Measurements from ENCODE around the gene ZNF561. TPM values are rescaled to one million over a fixed set of nuclear protein-coding genes. Genes with fewer than 3 reads are reported as not detected.

Gene ZNF561
- total and polyA plus RNA-seq, 9 of the 15 experiments (the other 6 are each of a cell fraction or from before 2014, with no cell fraction given), result 13.9 to 34.9 (median 23.6) TPM

- TF ChIP-seq E2F8 (IDR thresholded peaks at IDR 0.05; ENCODE audit: low read depth, partially characterized antibody), result peak; percentile 56
- TF ChIP-seq, protein P1, sequence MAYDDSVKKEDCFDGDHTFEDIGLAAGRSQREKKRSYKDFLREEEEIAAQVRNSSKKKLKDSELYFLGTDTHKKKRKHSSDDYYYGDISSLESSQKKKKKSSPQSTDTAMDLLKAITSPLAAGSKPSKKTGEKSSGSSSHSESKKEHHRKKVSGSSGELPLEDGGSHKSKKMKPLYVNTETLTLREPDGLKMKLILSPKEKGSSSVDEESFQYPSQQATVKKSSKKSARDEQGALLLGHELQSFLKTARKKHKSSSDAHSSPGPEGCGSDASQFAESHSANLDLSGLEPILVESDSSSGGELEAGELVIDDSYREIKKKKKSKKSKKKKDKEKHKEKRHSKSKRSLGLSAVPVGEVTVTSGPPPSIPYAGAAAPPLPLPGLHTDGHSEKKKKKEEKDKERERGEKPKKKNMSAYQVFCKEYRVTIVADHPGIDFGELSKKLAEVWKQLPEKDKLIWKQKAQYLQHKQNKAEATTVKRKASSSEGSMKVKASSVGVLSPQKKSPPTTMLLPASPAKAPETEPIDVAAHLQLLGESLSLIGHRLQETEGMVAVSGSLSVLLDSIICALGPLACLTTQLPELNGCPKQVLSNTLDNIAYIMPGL (CRISPR knock-in tag; IDR thresholded peaks at IDR 0.05), result no peak
- peak; percentile 73; the same call in 1 of the 2 replicates for TF ChIP-seq ELF4 (CRISPR knock-in tag; IDR thresholded peaks at IDR 0.05)
- TF ChIP-seq ATF7 (IDR thresholded peaks at IDR 0.05), result peak; percentile 98
- no peak for TF ChIP-seq ZNF408 (CRISPR knock-in tag; IDR thresholded peaks at IDR 0.05; ENCODE audit: low read depth)
- peak; percentile 38; the same call in 1 of the 2 replicates for TF ChIP-seq ESRRA (IDR thresholded peaks at IDR 0.05; ENCODE audit: borderline replicate concordance, low read depth)
- TF ChIP-seq ELK1 (CRISPR knock-in tag; IDR thresholded peaks at IDR 0.05), result no peak
- peak; percentile 37 for TF ChIP-seq PRPF4 (IDR thresholded peaks at IDR 0.05; ENCODE audit: insufficient read depth, low read depth, low read length, poor library complexity, severe bottlenecking)
- TF ChIP-seq HDAC3 (IDR thresholded peaks at IDR 0.05; ENCODE audit: borderline replicate concordance, partially characterized antibody), result no peak
- TF ChIP-seq CREM (IDR thresholded peaks at IDR 0.05; ENCODE audit: low read depth), result peak; percentile 98
- no peak for TF ChIP-seq ZNF175 (CRISPR knock-in tag; IDR thresholded peaks at IDR 0.05; ENCODE audit: low read depth)
- peak; percentile 38; the same call in 1 of the 2 replicates for TF ChIP-seq TCF3 (CRISPR knock-in tag; IDR thresholded peaks at IDR 0.05)
- TF ChIP-seq ZBTB17 (CRISPR knock-in tag; IDR thresholded peaks at IDR 0.05), result 0 out of 2 replicates have a peak, but pooled peaks have one; percentile 59
- no peak for TF ChIP-seq ZKSCAN8 (CRISPR knock-in tag; IDR thresholded peaks at IDR 0.05)
- no peak for TF ChIP-seq PHTF2 (CRISPR knock-in tag; IDR thresholded peaks at IDR 0.05)
- no peak for TF ChIP-seq CSDE1 (IDR thresholded peaks at IDR 0.05)
- peak; percentile 24 for TF ChIP-seq SP1 (CRISPR knock-in tag; IDR thresholded peaks at IDR 0.05)
- no peak for TF ChIP-seq PHB (CRISPR knock-in tag; IDR thresholded peaks at IDR 0.05)
- TF ChIP-seq NCOA6 (IDR thresholded peaks at IDR 0.05), result no peak
- peak; percentile 50 to 89 for TF ChIP-seq MAZ (CRISPR knock-in tag; conservative IDR thresholded peaks at IDR 0.05 in 1 of 2, IDR thresholded peaks at IDR 0.05 in 1 of 2)
Observed at GRCh38 chr19:9584073-9584833, 36.8 kb downstream of the ZNF561 start, which contains the start of gene ZNF121 (continued).

Measured in K562 (cell line).